Sigmoid colon (tissue), 4 donors: ENCODE measurements around the gene SLX4.

Experiments
- CTCF ChIP-seq, 4 experiments: fragments of 450-650 bp in 3 of 4; fragments of 200-600 bp in 1 of 4; IDR thresholded peaks; one replicate each; pipeline ENCODE4 v1.5.1; 2016 to 2019; ENCODE audit warnings: antibody characterized with exemption in 4 of 4, mild to moderate bottlenecking in 3 of 4, moderate library complexity in 2 of 4
- EP300 ChIP-seq, 4 donors: sonication (generic); formaldehyde crosslinking; IDR thresholded peaks; one replicate each; pipeline ENCODE4 v1.6.1; 2017; ENCODE audit warnings: antibody characterized with exemption in 4 of 4
- POLR2A ChIP-seq, 2 donors: fragments of 450-650 bp; IDR thresholded peaks; one replicate each; pipeline ENCODE4 v1.6.1; 2016; ENCODE audit warnings: antibody characterized with exemption in 2 of 2, mild to moderate bottlenecking in 2 of 2, moderate library complexity in 2 of 2
- POLR2AphosphoS5 ChIP-seq, 4 donors: sonication (generic); formaldehyde crosslinking; IDR thresholded peaks; one replicate each; pipeline ENCODE4 v1.6.1; 2017; ENCODE audit warnings: antibody characterized with exemption in 4 of 4

GRCh38 chr16:3651461-3652372 lies 40.3 kb upstream of the SLX4 start:
- TF ChIP-seq CTCF (IDR thresholded peaks at IDR 0.05) (no peak), EP300 (IDR thresholded peaks at IDR 0.05) (no peak), POLR2A (IDR thresholded peaks at IDR 0.05) (no peak), POLR2AphosphoS5 (IDR thresholded peaks at IDR 0.05) (no peak)
